Stimulated activated CD4-positive, alpha-beta T cell treated with anti-CD3 and anti-CD28 coated beads, Interleukin-4, amount 100 ng/mL, for 1 hour (primary cell): Measurements from ENCODE around the gene CHRDL1.

Experiments used
- DNase-seq: peaks from one replicate; pipeline ENCODE4 v3.0.0-alpha.2; 2020

CHRDL1 gene

GRCh38 chrX:110741213-110741796 is 54.3 kb downstream of the CHRDL1 start:
- no peak for DNase-seq

- DNase-seq: no peak
Measured at GRCh38 chrX:110734894-110735541, 60.6 kb downstream of the CHRDL1 start.

GRCh38 chrX:110734271-110734670 is 61.3 kb downstream of the CHRDL1 start:
- DNase-seq: no peak

GRCh38 chrX:110733166-110733565 is 62.5 kb downstream of the CHRDL1 start:
- DNase-seq: no peak

- no peak for DNase-seq
Measured at GRCh38 chrX:110732266-110732665, 63.4 kb downstream of the CHRDL1 start.

- no peak for DNase-seq
Measured at GRCh38 chrX:110723844-110724243, 71.8 kb downstream of the CHRDL1 start.

GRCh38 chrX:110722135-110722534 is 73.5 kb downstream of the CHRDL1 start:
- no peak for DNase-seq

- no peak for DNase-seq
Measured at GRCh38 chrX:110713666-110714065, 82.0 kb downstream of the CHRDL1 start.

- DNase-seq: no peak
Measured at GRCh38 chrX:110706446-110706845, 89.2 kb downstream of the CHRDL1 start.

- DNase-seq: no peak
Measured at GRCh38 chrX:110703641-110704040, 92.0 kb downstream of the CHRDL1 start.

- no peak for DNase-seq
Measured at GRCh38 chrX:110699109-110699508, 96.5 kb downstream of the CHRDL1 start.

- DNase-seq: no peak
Measured at GRCh38 chrX:110698696-110699095, 96.9 kb downstream of the CHRDL1 start.

GRCh38 chrX:110692866-110693265 is 102.8 kb downstream of the CHRDL1 start:
- DNase-seq: no peak

- no peak for DNase-seq
Measured at GRCh38 chrX:110691446-110691845, 104.2 kb downstream of the CHRDL1 start.

- DNase-seq: no peak
Measured at GRCh38 chrX:110684653-110685052, 111.0 kb downstream of the CHRDL1 start.

- no peak for DNase-seq
Measured at GRCh38 chrX:110683925-110684324, 111.7 kb downstream of the CHRDL1 start.

GRCh38 chrX:110678591-110678990 is 117.0 kb downstream of the CHRDL1 start:
- DNase-seq: no peak

- DNase-seq: no peak
Measured at GRCh38 chrX:110675886-110676285, 119.7 kb downstream of the CHRDL1 start.

- DNase-seq: no peak
Measured at GRCh38 chrX:110671068-110671803, 124.4 kb downstream of the CHRDL1 start.

GRCh38 chrX:110669572-110669971 is 126.0 kb downstream of the CHRDL1 start:
- no peak for DNase-seq

- DNase-seq: no peak
Measured at GRCh38 chrX:110667706-110668105, 127.9 kb downstream of the CHRDL1 start.

GRCh38 chrX:110665223-110666002 is 130.2 kb downstream of the CHRDL1 start:
- DNase-seq: no peak

GRCh38 chrX:110657073-110657472 is 138.5 kb downstream of the CHRDL1 start:
- DNase-seq: no peak
